Stimulated activated CD8-positive, alpha-beta memory T cell treated with anti-CD3 and anti-CD28 coated beads, Interleukin-4, amount 100 ng/mL, for 24 hours (primary cell): Measurements from ENCODE around the gene MAN2B1.
"Not testable (repeated sequence)": the region's sequence is repeated elsewhere in the genome, so short reads cannot be mapped to it uniquely, and the experiment has no call there.

ENCODE experiments used
- DNase-seq: peaks from one replicate; pipeline ENCODE4 v3.0.0-alpha.2; 2020; ENCODE audit warnings: low read depth

The MAN2B1 gene

DNA sequence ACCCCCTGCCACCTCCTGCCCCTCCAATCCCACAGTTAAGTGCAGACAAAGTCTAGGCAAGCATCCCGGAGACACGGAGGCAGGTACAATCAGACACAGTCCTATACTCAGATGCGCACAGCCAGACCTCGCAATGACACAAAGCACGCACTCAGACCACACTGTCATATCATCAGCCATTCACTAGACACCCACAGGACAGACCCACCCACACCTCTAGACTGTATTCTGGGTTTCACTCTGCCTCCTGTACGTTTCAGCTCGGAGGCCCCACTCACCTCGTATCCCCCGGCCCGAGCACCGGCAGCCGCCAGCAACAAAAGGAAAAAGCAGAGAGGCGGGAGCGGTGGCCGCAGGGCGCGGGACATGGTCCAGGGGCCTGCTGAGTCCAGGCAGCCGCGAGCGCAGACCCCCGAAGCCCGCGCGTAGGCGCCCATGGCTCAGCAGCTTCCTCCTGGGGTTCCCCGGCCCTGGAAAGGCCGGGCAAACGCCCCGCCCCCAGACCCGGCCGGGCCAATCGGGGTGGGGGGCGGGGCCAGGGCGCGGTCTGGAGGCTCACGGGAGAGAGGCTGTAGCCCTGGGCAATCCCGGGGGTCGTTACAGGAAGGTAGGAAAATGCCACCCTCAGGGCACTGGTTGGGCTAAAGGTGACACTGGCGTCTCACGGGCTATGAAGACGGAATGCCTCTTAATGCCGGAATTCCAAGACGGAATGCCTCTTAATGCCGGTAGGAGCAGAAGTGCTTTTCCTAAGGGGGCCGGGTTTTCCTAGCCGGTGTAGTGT, at the start of gene MAN2B1, which contains the start of gene WDR83:
MAN2B1 (minus strand) TSS at position 478 of the 784 bp plus-strand sequence; CDS start at position 437, 41 bp downstream.
WDR83 (plus strand) TSS at position 543 of the 784 bp plus-strand sequence. CDS start 2,984 bp downstream, outside the sequence.
- DNase-seq = peak; percentile 75

DNA sequence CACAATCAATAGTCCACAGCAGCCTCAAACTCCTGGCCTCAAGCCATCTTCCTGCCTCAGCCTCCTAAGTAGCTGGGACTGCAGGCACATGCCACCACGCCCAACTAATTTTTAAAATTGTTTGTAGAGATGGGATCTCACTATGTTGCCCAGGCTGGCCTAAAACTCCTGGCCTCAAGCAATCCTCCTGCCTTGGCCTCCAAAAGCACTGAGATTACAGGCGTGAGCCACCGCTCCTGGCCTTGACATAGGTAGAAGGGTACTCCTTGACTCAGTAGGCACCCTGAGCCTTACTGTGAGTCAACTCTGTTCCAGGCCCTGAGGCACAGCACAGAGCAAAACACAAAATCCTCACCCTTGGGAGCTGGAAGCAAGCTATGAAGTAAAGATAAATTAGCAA, 49.4 kb upstream of the MAN2B1 start:
- no peak for DNase-seq

DNA sequence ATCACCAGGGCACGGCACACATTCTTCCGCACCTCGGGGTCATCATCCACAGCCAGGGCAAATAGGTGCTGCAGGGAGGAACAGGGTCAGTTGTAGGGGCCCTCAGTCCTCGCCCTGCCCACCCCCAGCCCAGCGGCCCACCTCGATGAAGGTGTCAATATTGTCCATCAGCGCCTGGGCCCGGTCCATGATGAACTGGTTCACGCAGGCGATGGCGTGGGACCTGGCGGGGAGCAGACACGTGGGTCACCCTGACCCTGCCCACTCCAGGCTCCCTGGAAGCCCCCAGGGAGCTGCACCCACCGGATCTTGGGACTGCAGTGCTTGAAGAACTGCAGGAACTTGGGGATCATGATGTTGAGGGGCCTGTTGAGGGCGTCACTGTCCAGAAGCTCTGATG, 48.6 kb upstream of the MAN2B1 start:
- no peak for DNase-seq

DNA sequence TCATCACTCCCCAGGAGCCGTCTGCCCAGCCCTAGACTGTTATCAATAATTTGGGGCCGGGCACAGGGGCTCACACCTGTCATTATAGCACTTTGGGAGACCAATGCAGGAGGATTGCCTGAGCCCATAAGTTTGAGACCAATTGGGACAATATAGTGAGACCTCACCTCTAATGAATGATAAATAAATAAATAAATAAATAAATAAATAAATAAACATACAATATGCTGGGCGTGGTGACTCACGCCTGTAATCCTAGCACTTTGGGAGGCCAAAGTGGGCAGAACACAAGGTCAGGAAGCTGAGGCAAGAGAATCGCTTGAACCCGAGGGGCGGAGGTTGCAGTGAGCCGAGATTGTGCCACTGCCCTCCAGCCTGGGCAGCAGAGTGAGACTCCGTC, 46.8 kb upstream of the MAN2B1 start:
- not testable (repeated sequence) for DNase-seq

- DNase-seq = not testable (repeated sequence)
These were observed 45.5 kb upstream of the MAN2B1 start for GRCh38 chr19:12712077-12712476.

GRCh38 chr19:12711187-12711586, 44.6 kb upstream of the MAN2B1 start:
- no peak for DNase-seq

- no peak for DNase-seq
These were observed 42.1 kb upstream of the MAN2B1 start for GRCh38 chr19:12708641-12709040.

- no peak for DNase-seq
These were observed 39.8 kb upstream of the MAN2B1 start for GRCh38 chr19:12706332-12706718.

DNA sequence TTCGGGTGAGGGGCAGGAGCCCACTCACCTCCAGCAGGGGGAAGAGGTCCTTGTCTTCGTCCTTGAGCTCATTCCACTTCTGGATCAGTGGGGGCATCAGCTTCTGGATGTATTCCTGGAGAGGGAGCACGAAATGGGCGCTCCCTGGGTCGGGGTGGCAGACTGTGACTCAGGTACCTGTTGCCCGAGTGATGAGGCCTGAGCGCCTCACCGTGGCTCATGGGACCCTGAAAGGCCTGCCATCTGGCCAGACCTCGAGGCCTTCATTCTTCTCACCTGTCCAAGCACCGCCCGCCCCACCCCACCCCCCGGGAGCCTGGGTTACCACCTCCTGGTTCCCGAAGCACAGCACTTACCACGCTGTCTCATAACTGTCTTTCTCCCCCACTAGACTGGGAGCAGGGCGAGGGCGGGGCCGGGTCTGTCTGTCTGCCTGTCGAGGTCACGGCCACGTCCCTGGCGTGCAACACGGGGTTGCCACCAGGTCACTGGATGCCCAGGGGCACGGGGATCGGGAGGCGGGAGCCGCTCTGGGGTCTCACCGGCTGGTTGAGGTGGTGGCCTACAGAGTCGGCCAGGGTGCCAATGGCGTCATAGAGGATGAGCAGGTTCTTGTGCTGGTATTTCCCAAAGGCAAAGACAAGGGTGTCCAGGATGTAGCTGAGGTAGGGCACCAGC, 39.3 kb upstream of the MAN2B1 start:
- no peak for DNase-seq

DNA sequence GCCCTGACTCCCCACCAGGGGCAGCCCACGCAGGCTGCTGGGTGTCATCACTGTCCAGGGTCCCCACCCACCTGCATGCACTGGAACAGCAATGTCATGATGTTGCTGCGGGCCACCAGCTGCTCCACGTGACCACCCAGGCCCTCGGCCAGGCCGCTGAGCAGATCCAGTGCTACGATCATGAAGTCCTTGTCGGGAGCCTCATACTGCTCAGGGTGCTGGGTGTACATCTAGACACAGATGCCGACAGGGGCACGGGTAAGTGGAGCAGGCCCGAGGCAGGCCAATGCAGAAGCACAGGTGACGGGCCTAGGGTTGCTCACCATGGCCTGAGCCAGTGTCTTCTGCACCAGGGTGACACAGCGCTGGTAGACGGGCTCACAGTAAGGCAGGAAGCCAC, 38.6 kb upstream of the MAN2B1 start:
- no peak for DNase-seq

DNA sequence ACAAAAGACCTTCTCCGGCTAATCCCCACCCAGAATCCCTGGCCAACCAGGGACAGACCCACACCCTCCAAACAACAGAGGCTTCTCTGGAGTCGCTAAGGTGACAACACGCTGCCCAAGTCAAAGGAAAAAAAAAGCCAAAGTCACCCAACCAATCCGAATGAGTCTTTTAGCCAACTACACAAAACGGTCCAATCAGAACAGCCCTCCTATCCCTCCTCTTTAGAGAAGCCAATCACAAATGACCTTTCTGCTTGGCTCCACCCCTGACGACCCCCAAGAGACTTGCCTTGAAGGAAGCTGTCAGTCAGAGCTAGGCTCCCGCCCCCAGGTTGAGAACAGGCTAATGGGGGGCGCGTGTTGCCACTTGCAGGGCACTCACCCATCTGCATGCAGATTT, 36.5 kb upstream of the MAN2B1 start:
- no peak for DNase-seq

DNA sequence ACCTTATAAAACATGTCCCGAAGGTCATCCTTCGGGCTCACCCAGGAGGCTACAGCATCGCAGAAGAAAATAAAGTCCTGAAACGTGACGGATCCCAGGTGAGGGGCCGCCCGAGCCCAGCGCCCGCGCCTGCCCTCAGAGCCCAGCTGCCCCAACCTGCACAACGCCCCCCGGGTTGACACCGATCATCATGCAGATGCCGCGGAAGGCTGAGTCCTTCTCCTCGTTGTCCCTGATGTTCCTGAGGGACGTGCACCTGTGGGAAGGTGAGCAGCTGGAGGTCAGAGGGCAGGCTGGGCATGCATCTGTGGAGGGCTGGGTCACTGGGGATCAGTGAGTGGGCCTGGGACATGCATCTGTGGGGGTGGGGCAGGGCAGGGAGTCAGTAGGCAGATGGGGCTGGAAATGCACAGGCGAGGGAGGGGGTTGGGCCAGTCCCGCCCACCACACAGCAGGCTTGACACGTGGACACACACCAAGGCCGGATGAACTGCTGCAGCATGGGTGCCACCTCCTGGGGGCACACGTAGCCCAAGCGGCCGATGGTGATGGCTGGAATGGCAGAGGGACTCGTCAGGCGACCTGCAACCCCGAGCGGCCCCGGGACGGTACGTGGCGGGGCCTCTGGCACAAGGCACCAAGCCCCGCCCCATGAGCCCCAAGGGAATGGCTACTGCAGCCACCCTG, 35.2 kb upstream of the MAN2B1 start:
- DNase-seq = no peak

- DNase-seq = no peak
These were observed 31.6 kb upstream of the MAN2B1 start for GRCh38 chr19:12698138-12698537.

DNA sequence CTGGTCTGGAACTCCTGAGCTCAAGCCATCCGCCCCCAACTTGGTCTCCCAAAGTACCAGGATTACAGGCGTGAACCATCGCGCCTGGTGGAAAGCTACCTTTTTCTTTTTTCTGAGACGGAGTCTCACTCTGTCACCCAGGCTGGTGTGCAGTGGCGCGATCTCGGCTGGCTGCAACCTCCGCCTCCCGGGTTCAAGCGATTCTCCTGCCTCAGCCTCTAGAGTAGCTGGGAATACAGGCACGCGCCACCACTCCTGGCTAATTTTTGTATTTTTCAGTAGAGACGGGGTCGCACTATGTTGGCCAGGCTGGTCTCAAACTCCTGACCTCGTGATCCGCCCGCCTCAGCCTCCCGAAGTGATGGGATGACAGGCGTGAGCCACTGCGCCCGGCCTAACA, 30.9 kb upstream of the MAN2B1 start:
- not testable (repeated sequence) for DNase-seq

GRCh38 chr19:12696366-12697335, 30.1 kb upstream of the MAN2B1 start, which contains the start of gene FBXW9:
Gene FBXW9, minus strand, starts transcription at chr19:12696631. Its CDS starts 50 bp downstream, at chr19:12696581.
- DNase-seq = peak; percentile 98

GRCh38 chr19:12695997-12696365, 29.4 kb upstream of the MAN2B1 start:
- DNase-seq = no peak

DNA sequence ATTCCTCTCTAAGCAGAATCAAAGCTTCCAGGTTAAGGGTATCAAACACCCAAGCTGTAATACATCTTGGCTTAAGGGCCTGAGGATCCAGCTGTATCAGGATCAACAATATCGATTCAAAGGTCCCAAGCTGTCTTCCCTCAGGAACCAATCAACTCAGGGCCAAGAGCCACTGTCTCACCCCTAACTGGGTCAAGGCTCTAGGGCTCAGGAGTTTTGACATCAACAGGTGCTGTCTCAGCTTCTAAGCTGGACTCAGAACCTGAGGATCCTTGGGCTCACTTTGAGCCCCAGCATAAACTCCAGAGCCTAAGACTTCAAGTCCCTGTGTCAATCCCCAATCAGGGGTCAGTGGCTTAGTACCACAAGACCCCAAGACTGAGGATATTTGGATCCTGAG, 29.0 kb upstream of the MAN2B1 start:
- DNase-seq = no peak

DNA sequence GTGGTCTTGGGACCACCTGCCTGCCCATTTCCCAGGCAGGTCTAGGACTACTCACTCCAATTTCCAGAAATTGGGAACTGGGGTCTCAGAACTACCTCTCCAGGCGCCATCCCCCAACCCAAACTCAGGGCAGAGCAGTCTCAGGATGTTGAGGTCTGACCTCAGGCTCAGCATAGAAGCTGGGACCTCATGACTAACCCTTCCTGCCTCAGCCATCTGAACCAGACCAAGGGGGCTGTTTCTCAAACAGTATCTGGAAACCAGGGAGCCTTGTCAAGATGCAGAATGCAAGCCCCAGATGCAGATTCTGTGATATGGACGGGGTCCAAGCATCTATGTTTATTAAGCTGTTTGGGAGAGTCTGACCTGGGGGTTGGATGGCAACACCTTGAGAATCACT, 28.6 kb upstream of the MAN2B1 start:
- no peak for DNase-seq

DNA sequence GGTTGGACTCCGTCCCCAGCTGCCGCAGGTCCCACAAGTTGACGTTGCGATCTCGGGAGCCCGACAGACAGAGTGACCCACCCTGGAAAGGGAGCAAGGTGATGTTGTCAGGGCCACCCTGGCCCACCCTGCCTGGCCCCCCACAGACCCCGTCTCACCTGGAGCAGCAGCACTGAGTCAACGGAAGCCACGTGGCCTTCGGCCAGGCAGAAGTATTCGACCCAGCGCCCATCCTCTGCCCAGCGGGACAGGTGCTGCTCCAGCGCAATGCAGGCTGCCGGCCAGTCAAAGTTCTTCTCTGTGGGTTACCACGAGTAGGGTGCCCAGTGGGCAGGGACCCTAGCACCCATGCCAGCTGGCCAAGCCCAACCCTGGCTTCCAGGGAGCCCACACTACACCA, 28.1 kb upstream of the MAN2B1 start:
- DNase-seq = no peak

GRCh38 chr19:12692960-12693359, 26.4 kb upstream of the MAN2B1 start:
- no peak for DNase-seq

DNA sequence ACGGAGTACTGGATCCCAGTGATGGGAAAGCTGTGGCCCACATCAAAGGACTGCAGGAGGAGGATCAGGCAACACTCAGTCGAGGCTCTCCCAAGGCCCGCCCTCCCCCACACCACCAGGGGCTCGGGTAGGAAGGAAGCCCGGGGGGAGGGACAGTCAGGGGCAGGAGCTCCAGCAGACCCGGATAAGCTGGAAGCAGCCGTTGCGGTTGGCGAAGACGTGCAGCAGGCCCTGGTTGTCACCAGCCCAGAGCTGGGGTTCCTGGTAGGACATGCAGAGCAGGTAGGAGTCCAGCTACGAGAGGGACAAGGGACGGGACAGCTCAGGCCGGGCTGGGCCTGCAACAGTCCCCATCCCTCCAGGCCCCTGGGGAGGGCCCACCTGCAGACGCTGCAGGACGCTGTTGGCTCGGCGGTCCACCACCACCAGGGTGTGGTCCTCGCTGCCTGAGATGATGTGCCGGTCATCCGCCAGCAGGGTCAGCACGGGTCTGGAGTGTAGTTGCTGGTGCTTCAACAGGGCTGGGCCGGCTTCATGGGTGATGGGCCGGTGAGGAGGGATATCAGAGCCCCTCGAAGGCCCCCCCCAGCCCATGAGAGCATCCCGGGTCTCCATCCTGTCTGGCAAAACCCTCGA, 23.2 kb upstream of the MAN2B1 start:
- DNase-seq = no peak
